ENCODE data around the gene PCSK5.

Gene PCSK5

DNA sequence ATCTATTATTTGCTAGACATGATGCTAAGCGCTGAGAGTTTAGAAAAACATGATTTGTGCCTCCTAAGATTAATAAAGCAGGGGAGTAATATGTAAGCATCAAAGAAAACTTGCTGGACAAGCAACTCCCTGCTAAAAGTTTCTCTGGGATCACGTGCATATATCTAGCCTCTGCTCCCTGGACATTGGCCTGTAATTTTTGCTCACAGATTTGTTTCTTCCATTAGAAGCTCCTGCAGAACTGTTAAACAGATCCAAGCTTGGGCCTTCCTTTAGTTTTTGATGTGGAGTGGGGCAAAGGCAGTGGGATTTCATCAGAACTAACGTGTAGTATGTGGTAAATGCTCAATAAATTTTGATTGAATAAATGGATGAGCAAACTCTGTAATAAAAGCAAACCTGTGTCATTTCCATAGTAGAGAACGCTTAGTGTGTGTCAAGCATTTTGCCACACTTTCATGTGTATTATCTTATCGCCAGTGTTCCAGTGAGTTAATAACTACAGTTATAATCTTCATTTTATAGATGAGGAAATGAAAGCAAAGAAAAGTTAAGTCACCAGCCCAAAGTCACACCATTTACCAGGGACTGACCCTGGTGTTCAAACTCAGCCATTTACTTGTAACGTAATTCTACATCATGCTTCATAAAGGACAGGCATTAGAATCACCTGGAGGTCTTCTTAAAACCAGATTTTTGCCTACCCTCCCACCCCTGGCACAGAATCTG is 100.3 kb downstream of the PCSK5 start:
- TF ChIP-seq, protein P1, sequence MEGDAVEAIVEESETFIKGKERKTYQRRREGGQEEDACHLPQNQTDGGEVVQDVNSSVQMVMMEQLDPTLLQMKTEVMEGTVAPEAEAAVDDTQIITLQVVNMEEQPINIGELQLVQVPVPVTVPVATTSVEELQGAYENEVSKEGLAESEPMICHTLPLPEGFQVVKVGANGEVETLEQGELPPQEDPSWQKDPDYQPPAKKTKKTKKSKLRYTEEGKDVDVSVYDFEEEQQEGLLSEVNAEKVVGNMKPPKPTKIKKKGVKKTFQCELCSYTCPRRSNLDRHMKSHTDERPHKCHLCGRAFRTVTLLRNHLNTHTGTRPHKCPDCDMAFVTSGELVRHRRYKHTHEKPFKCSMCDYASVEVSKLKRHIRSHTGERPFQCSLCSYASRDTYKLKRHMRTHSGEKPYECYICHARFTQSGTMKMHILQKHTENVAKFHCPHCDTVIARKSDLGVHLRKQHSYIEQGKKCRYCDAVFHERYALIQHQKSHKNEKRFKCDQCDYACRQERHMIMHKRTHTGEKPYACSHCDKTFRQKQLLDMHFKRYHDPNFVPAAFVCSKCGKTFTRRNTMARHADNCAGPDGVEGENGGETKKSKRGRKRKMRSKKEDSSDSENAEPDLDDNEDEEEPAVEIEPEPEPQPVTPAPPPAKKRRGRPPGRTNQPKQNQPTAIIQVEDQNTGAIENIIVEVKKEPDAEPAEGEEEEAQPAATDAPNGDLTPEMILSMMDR (IDR thresholded peaks at IDR 0.05; ENCODE audit: low read depth, low read length, missing control alignments), result no peak
- DNase-seq (ENCODE audit: extremely low read depth, low read depth), result no peak
- no peak overlapping the region for H3K4me3 ChIP-seq (replicated peaks; ENCODE audit: low read depth, low read length)

DNA sequence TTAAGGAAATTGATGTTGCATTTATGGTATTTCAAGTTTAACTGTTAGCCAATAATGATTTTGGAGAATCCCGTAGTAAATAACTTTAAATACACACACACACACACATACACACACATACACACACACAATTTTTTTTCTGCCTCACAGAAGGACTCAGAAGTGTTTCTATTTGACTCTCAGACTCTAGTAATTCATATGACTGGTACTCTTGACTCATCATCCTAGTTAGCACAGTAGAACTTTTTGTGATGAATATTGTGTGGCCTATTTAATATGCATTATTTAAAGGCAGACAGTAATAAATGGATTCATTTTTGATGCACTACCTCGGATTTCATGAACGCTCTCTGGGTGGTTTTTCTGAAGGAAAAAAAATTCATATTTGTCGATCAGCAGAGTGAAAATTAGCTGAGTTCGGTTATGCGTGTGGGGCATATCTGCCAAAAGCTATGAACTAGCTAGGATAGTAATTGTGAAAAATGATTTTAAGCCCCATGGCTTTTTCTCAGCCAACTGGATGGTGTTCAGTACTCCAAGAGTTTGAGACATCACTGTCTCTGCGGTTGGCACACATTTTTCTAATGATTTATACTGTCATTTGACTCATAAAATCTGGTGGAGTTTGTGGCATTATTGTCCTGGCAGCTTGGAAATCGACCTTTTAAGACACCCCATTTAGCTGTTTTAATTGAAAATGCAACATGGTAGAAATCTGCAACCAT is 102.2 kb downstream of the PCSK5 start:
- no peak for DNase-seq (ENCODE audit: extremely low read depth, low read depth)
- no peak overlapping the region for H3K4me3 ChIP-seq (replicated peaks; ENCODE audit: low read depth, low read length)
- TF ChIP-seq, protein P1 (IDR thresholded peaks at IDR 0.05; ENCODE audit: low read depth, low read length, missing control alignments), result no peak

DNA sequence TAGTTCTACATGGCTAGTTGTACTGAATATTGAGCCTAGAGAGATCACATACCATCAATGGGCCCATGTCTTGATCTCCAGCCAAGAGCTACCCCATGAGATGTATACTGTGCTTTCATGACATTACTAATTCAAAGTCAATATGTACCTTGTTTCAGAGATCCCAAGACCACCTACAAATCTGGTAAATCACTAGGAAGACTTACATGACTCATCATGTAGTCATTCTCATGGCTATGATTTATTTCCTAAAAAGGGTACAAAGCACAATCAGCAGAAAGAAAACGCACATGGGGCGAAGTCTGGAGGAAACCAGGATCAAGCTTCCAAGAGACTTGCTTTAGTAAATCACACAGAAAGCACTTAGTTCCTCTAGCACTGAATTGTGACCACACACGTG is 103.0 kb downstream of the PCSK5 start:
- DNase-seq (ENCODE audit: extremely low read depth, low read depth), result peak; percentile 63
- TF ChIP-seq, protein P1 (IDR thresholded peaks at IDR 0.05; ENCODE audit: low read depth, low read length, missing control alignments), result no peak
- no peak overlapping the region for H3K4me3 ChIP-seq (replicated peaks; ENCODE audit: low read depth, low read length)

DNA sequence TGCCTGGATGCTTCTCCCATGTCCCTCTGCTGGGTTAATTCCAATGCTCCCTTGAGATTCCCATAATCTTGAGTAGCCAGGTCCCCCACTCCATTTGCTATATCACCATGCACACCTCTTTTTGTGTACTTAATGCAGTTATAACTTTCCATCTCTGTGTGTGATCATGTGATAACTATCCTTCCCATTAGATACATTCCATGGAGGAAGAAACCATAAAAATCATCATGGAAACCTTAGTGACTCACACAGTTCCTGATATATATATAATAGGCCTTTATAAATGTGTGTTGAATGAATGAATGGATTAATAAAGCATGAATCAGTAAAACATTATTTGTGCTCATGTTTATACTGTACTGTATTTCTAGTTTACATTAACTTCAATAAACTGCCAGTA is 104.6 kb downstream of the PCSK5 start:
- no peak for DNase-seq (ENCODE audit: extremely low read depth, low read depth)
- H3K4me3 ChIP-seq (replicated peaks; ENCODE audit: low read depth, low read length), result no peak overlapping the region
- TF ChIP-seq, protein P1 (IDR thresholded peaks at IDR 0.05; ENCODE audit: low read depth, low read length, missing control alignments), result no peak

DNA sequence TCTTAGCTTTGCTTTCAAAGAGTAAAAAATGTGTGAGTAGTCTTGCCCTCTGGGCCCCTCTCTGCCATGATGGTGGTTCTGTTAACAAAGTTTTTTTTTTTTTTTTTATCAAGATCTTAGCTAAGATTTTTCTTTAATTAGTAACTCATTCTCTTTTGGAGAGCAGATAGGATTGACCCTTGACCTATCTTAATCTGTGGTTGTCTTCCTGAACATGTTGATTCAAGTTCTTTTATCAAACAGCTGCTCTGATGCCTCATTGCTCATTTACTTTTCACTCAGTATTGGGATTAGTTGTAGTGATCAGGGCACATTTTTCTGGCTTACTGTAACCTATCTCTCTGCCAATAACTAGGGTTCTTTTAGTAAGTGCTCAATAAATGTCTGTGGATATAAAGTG is 106.3 kb downstream of the PCSK5 start:
- TF ChIP-seq, protein P1 (IDR thresholded peaks at IDR 0.05; ENCODE audit: low read depth, low read length, missing control alignments), result no peak
- DNase-seq (ENCODE audit: extremely low read depth, low read depth), result no peak
- no peak overlapping the region for H3K4me3 ChIP-seq (replicated peaks; ENCODE audit: low read depth, low read length)

DNA sequence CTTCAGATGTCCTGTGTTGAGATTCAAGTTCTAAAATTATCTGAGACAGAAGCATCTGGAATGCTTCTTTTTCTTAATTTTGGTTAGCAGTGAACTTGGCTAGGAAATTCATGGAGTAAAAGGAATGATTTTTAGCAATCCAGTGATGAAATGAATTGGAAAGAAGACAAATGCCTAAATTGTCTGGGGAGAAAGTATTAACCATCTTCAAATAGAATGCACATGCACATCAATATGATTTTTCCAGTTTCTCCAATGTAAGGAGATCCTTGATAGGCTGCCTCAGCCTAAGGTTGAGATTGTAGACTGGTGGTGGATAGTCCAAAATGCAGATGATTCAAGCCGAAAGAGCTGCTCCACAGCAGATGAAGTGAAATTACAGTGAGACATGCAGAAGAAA is 106.7 kb downstream of the PCSK5 start:
- no peak overlapping the region for H3K4me3 ChIP-seq (replicated peaks; ENCODE audit: low read depth, low read length)
- TF ChIP-seq, protein P1 (IDR thresholded peaks at IDR 0.05; ENCODE audit: low read depth, low read length, missing control alignments), result no peak
- DNase-seq (ENCODE audit: extremely low read depth, low read depth), result no peak

All from HFF-Myc (cell line).